Stimulated activated CD8-positive, alpha-beta memory T cell treated with anti-CD3 and anti-CD28 coated beads, Interleukin-7, amount 100 ng/mL, for 48 hours (primary cell): Measurements from ENCODE around the gene KDM4C.
"Not testable (repeated sequence)": the region's sequence is repeated elsewhere in the genome, so short reads cannot be mapped to it uniquely, and the experiment has no call there.

Source experiments
- DNase-seq, 2 donors: peaks; one replicate each; pipeline ENCODE4 v3.0.0-alpha.2; 2020; ENCODE audit warnings: low read depth in 1 of 2; ENCODE audit errors: extremely low read depth in 1 of 2

KDM4C gene

DNA sequence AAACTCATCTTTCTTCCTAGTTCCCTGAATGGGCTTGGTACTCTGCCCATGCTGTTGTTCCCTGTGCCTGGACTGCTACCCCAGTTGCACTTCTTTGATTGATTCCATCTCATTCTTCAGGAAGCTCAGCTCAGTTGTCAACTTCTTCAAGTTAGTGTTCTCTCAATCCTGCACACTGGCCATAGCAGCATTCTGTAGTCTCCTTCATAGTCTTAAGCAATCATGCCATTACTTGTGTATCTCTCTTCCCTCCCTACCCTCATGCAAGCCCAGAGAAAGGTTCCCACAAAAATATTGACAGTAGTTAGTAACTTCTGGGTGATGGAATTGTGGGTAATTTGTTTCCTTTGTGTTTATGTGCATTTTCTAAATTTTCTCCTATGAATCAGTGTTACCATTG is 5.5 kb downstream of the KDM4C start:
- DNase-seq = no peak

DNA sequence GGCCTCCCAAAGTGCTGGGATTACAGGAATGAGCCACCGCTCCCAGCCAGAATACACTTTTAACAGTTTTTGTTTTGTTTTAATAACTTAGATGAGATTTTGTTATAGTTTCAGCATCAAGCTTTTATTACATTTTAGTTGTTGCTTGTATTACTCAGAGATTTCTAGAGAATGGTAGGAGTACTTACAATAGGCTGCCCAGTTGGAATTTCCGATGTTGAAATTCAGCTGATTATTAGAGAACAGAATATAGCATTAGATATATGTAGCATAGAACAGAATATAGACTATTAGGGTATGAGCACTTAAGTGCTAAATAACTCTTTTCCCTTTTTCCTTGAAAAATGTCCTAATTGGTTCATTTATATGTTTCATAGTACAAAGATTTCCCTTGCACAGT is 6.2 kb downstream of the KDM4C start:
- DNase-seq = no peak

- no peak for DNase-seq
Measured at GRCh38 chr9:6764523-6764922, 6.8 kb downstream of the KDM4C start.

DNA sequence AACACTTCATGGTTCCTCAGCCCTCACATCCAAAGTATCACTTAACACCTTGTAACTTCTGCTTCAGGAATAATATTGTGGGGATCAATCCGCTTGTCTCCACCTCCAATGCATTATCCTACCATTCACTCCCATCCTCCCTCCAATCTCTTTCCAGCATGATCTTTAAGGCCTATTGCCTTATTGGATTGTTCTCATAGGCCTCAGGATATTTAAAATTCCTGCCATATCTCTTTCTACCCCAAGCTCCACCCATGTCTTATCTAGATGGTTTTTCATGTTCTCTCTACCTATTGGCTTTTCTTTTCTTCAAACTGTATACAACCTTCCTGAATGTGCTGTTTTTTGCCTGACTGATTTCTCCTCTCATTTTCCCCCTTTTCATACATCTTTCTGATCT is 7.2 kb downstream of the KDM4C start:
- DNase-seq = no peak

DNA sequence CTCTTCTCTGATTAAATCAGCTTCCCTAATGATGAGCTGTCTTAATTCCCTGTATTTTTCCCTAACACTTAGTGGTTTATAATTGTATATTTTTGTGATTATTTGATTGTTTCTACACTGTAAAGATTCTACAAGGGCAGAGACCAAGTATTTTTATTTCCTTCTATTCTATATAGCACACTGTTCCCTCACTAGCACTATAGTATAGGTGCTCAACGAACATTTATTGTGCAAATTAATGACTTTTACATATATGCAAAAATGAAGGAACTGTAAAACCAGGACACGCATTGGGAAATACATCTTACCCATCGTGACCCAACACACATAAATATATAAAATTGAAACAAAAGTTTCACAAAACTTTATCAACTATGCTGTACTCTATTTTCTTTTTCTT is 7.6 kb downstream of the KDM4C start:
- no peak for DNase-seq

DNA sequence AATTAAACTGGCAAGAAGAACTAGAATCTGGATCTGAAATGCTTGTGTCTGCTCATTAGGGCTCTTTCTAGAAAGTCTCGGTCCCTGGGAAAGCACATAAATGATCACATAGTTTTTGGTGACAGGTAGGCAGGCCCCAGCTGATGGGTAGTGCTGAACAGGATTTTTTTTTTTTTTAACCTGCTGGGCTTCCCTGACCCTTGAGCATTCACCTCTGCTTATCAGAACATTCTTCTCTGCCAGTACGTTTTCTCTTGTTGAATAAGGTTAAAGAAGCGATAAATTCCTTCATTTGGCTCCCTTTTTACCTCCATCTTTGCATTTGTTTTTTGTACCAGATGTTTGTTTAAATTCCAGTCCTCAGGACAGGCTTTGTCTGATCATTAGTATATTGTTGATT is 8.8 kb downstream of the KDM4C start:
- DNase-seq = no peak

DNA sequence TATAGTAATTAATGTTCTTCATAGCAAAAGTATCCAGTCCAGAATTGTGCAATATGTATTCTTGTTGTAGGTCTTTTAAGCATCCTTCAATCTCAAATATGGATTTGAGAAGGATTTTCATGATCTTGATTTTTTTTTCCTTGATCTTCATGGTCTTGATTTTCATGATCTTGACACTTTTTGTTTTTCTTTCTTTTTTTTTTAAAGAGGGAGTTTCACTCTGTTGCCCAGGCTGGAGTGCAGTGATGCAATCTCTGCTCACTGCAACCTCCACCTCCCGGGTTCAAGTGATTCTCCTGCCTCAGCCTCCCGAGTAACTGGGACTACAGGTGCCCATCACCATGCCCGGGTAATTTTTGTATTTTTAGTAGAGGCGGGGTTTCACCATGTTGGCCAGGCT is 10.8 kb downstream of the KDM4C start:
- DNase-seq = not testable (repeated sequence)

DNA sequence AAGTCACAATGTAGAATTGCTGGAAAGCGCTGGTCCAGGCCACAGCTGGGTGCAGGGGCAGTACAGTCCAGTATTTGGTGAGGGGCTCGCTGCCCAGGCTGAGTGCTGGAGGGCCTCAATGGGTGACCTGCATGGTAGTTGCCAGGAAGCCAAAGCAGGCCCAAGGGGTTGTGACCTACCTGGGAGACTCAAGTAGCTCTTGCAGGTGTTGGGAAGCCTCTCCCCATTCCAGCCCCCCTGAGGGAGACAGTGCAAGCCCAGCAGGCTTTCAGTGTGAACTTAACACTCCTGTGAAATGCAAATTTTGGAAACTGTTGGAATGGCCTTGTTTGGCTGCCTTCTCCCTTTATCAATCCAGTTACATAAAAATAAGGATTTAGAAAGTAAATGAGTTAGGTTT is 13.9 kb downstream of the KDM4C start:
- DNase-seq = no peak

DNA sequence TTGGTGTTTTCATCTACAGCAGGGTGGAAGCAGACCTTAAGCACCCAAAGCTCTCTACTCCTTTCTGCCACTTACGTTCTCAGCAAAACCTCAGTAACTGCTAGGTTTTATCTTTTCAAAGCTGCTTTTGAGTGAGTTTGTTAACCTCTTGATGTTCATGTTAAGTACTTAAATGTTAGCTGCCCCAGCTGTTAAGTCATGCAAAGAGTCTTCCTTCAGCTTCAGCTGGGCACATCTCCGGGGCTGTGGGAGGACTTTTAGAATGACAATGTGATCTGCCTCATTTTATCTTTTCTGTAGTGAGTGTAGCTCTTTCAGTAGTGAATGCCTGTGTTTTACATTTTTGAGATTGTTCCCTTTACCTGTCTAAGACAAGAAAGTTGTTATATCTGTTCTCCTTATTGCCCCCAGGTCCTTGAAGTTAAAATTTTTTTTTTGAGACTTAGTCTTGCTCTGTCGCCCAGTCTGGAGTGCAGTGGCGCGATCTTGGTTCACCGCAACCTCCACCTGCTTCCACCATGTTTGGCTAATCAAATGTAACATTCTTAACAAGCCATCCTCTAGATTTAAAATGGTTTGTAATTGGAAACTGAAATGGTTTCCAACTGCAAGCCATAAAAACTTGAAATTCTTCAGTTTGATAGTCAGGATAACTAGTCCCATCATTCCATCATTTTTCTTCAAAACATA is 19.6 kb downstream of the KDM4C start:
- DNase-seq = no peak

DNA sequence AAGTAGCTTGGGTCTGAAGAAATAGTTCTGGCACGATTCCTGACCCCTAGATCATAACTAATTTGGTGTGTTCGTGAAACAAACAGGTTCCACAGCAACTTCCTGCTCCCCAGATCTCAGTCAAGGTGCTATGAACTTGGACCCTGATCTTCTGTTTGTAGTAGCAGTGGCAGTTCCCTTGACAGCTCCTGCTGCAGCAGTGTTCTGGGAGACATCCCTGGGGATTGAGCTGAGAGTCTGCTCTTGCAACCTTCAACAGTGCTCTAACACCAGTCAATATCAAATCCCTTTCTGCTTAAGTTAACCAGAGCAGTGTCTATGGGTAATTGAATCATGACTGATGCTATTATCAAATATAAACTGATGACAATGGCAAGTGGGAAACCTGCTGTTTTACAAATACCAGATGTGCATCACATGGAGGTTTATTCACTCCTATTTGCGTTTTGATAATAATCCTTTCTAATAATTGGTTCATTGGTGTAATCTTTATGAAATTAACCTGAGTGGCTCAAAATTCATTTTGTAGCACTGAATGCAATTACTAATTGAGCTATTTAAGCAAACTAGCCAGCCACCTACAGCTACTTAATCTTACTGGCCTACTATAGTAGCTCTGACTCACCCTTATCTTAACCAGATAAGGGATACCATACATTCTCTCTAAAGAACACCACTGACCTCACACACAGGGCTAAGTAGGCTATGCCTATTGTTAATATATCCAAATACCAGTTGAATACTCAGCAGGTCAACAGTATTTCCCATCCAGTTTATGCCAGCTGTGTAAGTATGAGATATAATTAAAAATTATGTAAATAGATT is 21.9 kb downstream of the KDM4C start:
- DNase-seq = no peak

- no peak for DNase-seq
Measured at GRCh38 chr9:6780690-6781089, 22.9 kb downstream of the KDM4C start.

DNA sequence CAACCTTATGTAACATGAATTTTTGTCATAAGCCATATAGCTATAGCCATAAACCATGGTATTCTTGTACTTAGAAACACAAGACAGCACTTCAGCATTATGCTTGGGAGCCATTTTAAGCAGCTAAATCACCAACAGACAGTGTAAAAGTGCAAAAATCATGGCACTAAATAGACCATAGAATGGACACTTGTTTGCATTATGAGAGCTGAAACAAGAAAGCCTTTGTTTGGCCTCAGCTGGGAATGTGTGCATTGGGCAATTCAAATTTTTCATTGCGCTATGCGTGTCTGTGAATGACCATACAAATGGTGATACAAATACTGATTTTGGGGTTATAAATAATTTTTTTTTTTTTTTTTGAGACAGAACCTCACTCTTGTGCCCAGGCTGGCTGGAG is 23.7 kb downstream of the KDM4C start:
- no peak for DNase-seq

GRCh38 chr9:6782345-6782744 is 24.6 kb downstream of the KDM4C start:
- DNase-seq = no peak

DNA sequence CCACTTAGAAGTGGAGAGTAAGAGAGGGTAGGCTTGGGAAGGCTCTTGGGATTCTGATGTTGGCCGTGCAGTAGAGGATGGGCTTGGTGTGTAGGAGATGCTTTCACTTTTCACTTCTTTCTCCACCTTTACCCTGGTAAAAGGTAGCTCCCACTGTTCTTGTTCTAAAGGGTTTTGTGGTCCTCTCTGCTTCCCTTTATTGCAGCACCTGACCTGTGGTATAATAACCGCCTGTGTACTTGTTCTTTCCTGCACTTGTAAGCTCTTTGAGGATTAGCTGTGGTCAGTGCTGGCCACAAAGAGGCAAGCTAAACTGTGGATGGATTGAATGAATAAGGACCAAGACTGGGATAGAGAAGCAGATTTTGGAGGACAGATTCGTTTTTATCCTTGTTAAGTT is 25.2 kb downstream of the KDM4C start:
- DNase-seq = no peak

GRCh38 chr9:6783753-6784152 is 26.0 kb downstream of the KDM4C start:
- no peak for DNase-seq

DNA sequence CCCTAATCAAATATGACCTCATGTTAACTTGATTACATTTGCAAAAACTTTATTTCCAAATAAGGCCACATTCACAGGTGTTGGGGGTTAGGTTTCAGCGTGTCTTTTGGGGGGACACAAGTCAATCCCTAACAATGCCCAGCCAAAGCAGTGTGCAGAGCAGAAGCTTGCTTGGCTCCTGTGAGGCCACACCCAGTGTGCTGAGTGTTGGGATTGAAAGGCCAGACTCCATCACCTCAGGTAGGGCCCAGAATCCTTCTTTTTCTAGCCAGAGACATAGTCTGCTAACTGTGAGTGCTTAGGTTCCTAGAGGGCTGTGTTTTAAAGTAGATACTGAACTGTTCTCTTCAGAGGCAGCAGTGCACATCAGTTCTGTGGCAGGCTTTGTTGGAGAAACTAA is 27.9 kb downstream of the KDM4C start:
- no peak for DNase-seq

- no peak for DNase-seq
Measured at GRCh38 chr9:6787793-6788161, 30.0 kb downstream of the KDM4C start.

GRCh38 chr9:6788162-6789016 is 30.6 kb downstream of the KDM4C start:
- DNase-seq = no peak

GRCh38 chr9:6789017-6789338 is 31.2 kb downstream of the KDM4C start:
- not testable (repeated sequence) for DNase-seq

- DNase-seq = no peak
Measured at GRCh38 chr9:6790866-6791265, 33.1 kb downstream of the KDM4C start.

- DNase-seq = no peak
Measured at GRCh38 chr9:6793203-6793602, 35.4 kb downstream of the KDM4C start.

DNA sequence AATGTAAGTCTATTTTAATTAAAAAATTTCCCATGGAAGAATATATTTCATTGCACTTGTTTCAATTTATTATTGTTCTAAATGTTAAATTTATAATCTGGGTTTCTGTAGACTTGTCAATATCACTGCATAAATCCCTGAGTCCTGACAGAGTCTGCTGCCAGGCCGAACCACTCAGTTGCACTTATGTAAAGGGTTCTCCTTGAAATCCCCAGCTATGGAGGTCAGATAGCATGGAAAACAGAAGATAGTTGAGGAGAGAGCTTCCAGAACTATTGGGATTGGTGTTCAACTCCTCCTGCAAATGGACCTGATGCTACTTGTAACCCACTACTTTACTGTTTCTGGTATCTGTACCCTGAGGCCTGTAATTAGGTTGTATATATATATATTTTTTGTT is 37.2 kb downstream of the KDM4C start:
- no peak for DNase-seq
